ENCODE results near the gene DGAT2. TPM values are rescaled to one million over a fixed set of nuclear protein-coding genes. Genes with fewer than 3 reads are reported as not detected.
A peak's percentile ranks its signal among the peaks of the same experiment; 100 is the strongest.

DGAT2 gene
- total RNA-seq, 1 experiment from 2014 or later, result 6.4 TPM

DNA sequence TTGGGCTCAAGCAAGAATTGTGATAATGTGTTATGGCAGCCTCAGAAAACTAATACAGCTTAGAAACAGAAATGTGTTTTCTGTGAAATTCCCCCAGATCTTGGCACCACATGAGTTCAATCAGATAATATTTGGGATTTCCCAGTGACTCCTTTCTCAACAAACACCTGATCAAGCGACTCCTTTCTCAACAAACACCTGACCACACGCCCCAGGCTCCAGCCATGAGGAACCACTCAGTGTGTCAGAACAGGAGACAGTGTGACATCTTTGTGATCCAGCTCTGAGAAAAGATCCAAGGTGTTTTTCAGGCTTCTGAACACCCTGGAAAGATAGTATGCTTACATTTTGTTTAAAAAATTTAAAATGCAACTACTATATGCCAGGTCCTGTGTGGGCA lies 44.5 kb downstream of the DGAT2 start:
- CTCF ChIA-PET, result interaction anchor here (0.6 to 6.0 kb wide), 6 partner anchors 9 to 980 kb away, joined by 3 to 39 read pairs (median 4); no protein-coding TSS in a partner anchor
- POLR2A ChIA-PET, result interaction anchor here (0.8 to 1.7 kb wide), 6 partner anchors 11 to 251 kb away, joined by 3 to 8 read pairs (median 4); partner anchors contain the start of gene SERPINH1
- Mint-ChIP-seq H3K36me3 (ENCODE audit: insufficient read depth, unreplicated experiment) (no peaks in the 10 kb centered on the region), H3K27ac (ENCODE audit: low read depth, unreplicated experiment) (no peak overlapping the region), H3K9me3 (ENCODE audit: unreplicated experiment) (no peaks in the 10 kb centered on the region), H3K4me1 (ENCODE audit: insufficient read depth, unreplicated experiment) (peaks cover 11% of the 10 kb centered on the region), H3K27me3 (ENCODE audit: insufficient read depth, unreplicated experiment) (no peaks in the 10 kb centered on the region), H3K4me3 (ENCODE audit: unreplicated experiment) (no peak overlapping the region)
- no peak for DNase-seq (ENCODE audit: unreplicated experiment)
- intact Hi-C loops (cut with micrococcal nuclease), result no loop called here
- TF ChIP-seq, protein P1, sequence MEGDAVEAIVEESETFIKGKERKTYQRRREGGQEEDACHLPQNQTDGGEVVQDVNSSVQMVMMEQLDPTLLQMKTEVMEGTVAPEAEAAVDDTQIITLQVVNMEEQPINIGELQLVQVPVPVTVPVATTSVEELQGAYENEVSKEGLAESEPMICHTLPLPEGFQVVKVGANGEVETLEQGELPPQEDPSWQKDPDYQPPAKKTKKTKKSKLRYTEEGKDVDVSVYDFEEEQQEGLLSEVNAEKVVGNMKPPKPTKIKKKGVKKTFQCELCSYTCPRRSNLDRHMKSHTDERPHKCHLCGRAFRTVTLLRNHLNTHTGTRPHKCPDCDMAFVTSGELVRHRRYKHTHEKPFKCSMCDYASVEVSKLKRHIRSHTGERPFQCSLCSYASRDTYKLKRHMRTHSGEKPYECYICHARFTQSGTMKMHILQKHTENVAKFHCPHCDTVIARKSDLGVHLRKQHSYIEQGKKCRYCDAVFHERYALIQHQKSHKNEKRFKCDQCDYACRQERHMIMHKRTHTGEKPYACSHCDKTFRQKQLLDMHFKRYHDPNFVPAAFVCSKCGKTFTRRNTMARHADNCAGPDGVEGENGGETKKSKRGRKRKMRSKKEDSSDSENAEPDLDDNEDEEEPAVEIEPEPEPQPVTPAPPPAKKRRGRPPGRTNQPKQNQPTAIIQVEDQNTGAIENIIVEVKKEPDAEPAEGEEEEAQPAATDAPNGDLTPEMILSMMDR (IDR thresholded peaks at IDR 0.05; ENCODE audit: unreplicated experiment), result no peak
- no TSS peak for BruUV-seq (replicated peaks)

DNA sequence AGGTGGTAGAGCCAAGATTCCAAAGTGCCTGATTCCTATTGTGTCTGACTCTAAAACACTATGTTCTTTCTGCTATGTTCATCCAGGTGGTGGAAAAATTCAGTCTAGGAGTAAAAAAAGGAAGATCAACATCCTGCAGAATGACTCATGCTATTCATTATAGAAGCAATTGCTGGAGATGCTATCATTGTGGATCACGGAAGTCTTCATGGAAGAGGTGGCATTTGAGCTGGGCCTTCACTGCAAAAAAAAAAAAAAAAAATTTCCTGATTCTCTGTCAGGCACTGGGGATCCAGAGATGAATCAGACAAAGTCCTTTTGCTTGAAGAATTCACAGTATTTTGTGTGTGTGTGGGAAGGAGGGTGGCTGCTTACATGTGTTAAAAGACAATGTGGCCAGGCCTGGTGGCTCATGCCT lies 45.1 kb downstream of the DGAT2 start:
- no peaks in the 10 kb centered on the region for H3K9me3 Mint-ChIP-seq (ENCODE audit: unreplicated experiment)
- intact Hi-C loops (cut with micrococcal nuclease), result no loop called here
- TF ChIP-seq, protein P1 (IDR thresholded peaks at IDR 0.05; ENCODE audit: unreplicated experiment), result no peak
- CTCF ChIA-PET, result interaction anchor here (0.6 to 6.0 kb wide), 4 partner anchors 9 to 254 kb away, joined by 3 to 39 read pairs (median 18); no protein-coding TSS in a partner anchor
- DNase-seq (ENCODE audit: unreplicated experiment), result peak; percentile 40
- H3K4me1 Mint-ChIP-seq (ENCODE audit: insufficient read depth, unreplicated experiment), result peaks cover 11% of the 10 kb centered on the region
- H3K36me3 Mint-ChIP-seq (ENCODE audit: insufficient read depth, unreplicated experiment), result no peaks in the 10 kb centered on the region
- no peak overlapping the region for H3K27ac Mint-ChIP-seq (ENCODE audit: low read depth, unreplicated experiment)
- POLR2A ChIA-PET, result interaction anchor here (0.7 to 2.7 kb wide), 11 partner anchors 10 to 286 kb away, joined by 3 to 18 read pairs (median 4); partner anchors contain the start of gene SERPINH1
- no TSS peak for BruUV-seq (replicated peaks)
- no peak overlapping the region for H3K4me3 Mint-ChIP-seq (ENCODE audit: unreplicated experiment)
- H3K27me3 Mint-ChIP-seq (ENCODE audit: insufficient read depth, unreplicated experiment), result no peaks in the 10 kb centered on the region

GRCh38 chr11:75814363-75814676 lies 45.7 kb downstream of the DGAT2 start:
- CTCF ChIA-PET, result interaction anchor here (0.5 to 6.0 kb wide), 3 partner anchors 12 to 332 kb away, joined by 3 to 39 read pairs (median 33); no protein-coding TSS in a partner anchor
- POLR2A ChIA-PET, result interaction anchor here (0.7 to 3.1 kb wide), 12 partner anchors 10 to 285 kb away, joined by 3 to 18 read pairs (median 4); partner anchors contain the start of gene SERPINH1
- no peaks in the 10 kb centered on the region for H3K36me3 Mint-ChIP-seq (ENCODE audit: insufficient read depth, unreplicated experiment)
- no peak for DNase-seq (ENCODE audit: unreplicated experiment)
- H3K4me3 Mint-ChIP-seq (ENCODE audit: unreplicated experiment), result no peak overlapping the region
- peaks cover 11% of the 10 kb centered on the region for H3K4me1 Mint-ChIP-seq (ENCODE audit: insufficient read depth, unreplicated experiment)
- TF ChIP-seq, protein P1 (IDR thresholded peaks at IDR 0.05; ENCODE audit: unreplicated experiment), result no peak
- no peaks in the 10 kb centered on the region for H3K27me3 Mint-ChIP-seq (ENCODE audit: insufficient read depth, unreplicated experiment)
- intact Hi-C loops (cut with micrococcal nuclease), result no loop called here
- BruUV-seq (replicated peaks), result TSS peak; percentile 53
- no peaks in the 10 kb centered on the region for H3K9me3 Mint-ChIP-seq (ENCODE audit: unreplicated experiment)
- no peak overlapping the region for H3K27ac Mint-ChIP-seq (ENCODE audit: low read depth, unreplicated experiment)

DNA sequence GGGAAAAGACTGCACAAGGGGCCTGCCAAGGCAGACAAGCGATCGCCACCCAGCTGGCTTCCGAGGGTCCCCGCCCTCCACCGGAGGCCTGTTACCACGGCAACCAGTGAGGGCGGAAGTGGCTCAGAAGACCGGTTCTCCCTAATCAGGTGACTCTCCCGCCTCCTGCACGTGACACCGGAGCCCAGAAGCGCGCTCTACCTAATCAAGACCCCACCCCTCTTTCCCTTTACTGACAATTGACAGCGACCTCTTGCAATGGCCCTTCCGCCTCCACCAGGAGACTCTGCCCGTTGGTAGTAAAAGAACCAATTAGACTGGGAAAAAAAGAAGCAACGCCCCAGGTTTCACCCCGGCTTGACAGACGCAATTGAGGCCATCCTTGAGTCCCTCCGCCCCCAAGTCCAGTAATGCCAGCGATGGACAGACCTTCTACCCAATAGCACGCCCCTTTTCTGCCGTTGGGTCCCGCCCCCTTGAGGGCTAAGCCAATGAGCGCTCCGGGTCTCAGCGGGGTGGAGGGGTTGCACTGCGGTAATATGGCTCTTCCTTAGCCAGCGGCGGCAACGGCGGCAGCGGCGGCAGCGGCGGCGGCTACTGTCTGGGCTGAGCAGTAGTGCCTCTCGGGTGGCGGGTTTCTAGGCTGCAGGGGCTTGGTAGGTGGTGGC lies 46.2 kb downstream of the DGAT2 start, which contains the start of gene UVRAG:
UVRAG (plus strand) TSS at position 534 of the 668 bp plus-strand sequence. CDS start 198 bp downstream, outside the sequence.
- Mint-ChIP-seq H3K9me3 (ENCODE audit: unreplicated experiment) (no peaks in the 10 kb centered on the region), H3K36me3 (ENCODE audit: insufficient read depth, unreplicated experiment) (no peaks in the 10 kb centered on the region), H3K4me3 (ENCODE audit: unreplicated experiment) (no peak within 1 kb of the TSS), H3K4me1 (ENCODE audit: insufficient read depth, unreplicated experiment) (peaks cover 11% of the 10 kb centered on the region), H3K27me3 (ENCODE audit: insufficient read depth, unreplicated experiment) (no peaks in the 10 kb centered on the region), H3K27ac (ENCODE audit: low read depth, unreplicated experiment) (no peak within 1 kb of the TSS)
- CTCF ChIA-PET, result interaction anchor here (0.5 to 6.0 kb wide), 4 partner anchors 12 to 474 kb away, joined by 3 to 39 read pairs (median 18); no protein-coding TSS in a partner anchor
- no TSS peak for BruUV-seq (replicated peaks)
- TF ChIP-seq, protein P1 (IDR thresholded peaks at IDR 0.05; ENCODE audit: unreplicated experiment), result no peak
- intact Hi-C loops (cut with micrococcal nuclease), result loop anchor here (5.0 kb wide), 1 partner anchor 52 kb away; no protein-coding TSS in a partner anchor
- peak; percentile 100 for DNase-seq (ENCODE audit: unreplicated experiment)
- POLR2A ChIA-PET, result interaction anchor here (0.6 to 3.1 kb wide), 12 partner anchors 10 to 255 kb away, joined by 3 to 18 read pairs (median 4); partner anchors contain the start of gene SERPINH1

Data from MCF 10A (cell line).